HepG2 (cell line): ENCODE data around the gene RAPGEF5. TPM values are rescaled to one million over a fixed set of nuclear protein-coding genes. Genes with fewer than 3 reads are reported as not detected.
A peak's percentile ranks its signal among the peaks of the same experiment; 100 is the strongest.

Source experiments
- AHDC1 ChIP-seq: sonication (generic); formaldehyde crosslinking; IDR thresholded peaks from 2 replicates; pipeline ENCODE4 v1.5.1; 2020; ENCODE audit warnings: mild to moderate bottlenecking, missing genetic modification reagents, borderline replicate concordance
- AKAP8 ChIP-seq: sonication (generic); formaldehyde crosslinking; IDR thresholded peaks from 2 replicates; pipeline ENCODE4 v1.5.1; 2020; ENCODE audit warnings: mild to moderate bottlenecking, missing genetic modification reagents
- CBX1 ChIP-seq: IDR thresholded peaks from one replicate; pipeline ENCODE4 v1.6.1; 2016; ENCODE audit warnings: antibody characterized with exemption, low read depth
- FLYWCH1 ChIP-seq: sonication (generic); formaldehyde crosslinking; IDR thresholded peaks from 2 replicates; pipeline ENCODE4 v1.8.1; 2023; ENCODE audit warnings: mild to moderate bottlenecking, missing genetic modification reagents
- GFI1 ChIP-seq: sonication (generic); formaldehyde crosslinking; IDR thresholded peaks from 2 replicates; pipeline ENCODE4 v1.5.0; 2020; ENCODE audit warnings: missing genetic modification reagents, mild to moderate bottlenecking, borderline replicate concordance
- HNRNPH1 ChIP-seq: fragments of 200-400 bp; formaldehyde crosslinking; optimal IDR thresholded peaks from 2 replicates; pipeline ENCODE3; 2017; ENCODE audit warnings: mild to moderate bottlenecking, low read depth, low read length
- SIX1 ChIP-seq: sonication (generic); formaldehyde crosslinking; IDR thresholded peaks from 2 replicates; pipeline ENCODE4 v1.4.0; 2020; ENCODE audit warnings: missing genetic modification reagents, borderline replicate concordance
- TAF15 ChIP-seq: fragments of 200-400 bp; formaldehyde crosslinking; IDR thresholded peaks from one replicate; pipeline ENCODE4 v1.6.1; 2018; ENCODE audit warnings: mild to moderate bottlenecking, low read depth, low read length; ENCODE audit not compliant: poor library complexity, severe bottlenecking
- ZBTB37 ChIP-seq: sonication (generic); formaldehyde crosslinking; IDR thresholded peaks from 2 replicates; pipeline ENCODE4 v1.4.0; 2020; ENCODE audit warnings: mild to moderate bottlenecking, missing genetic modification reagents
- ZNF124 ChIP-seq: sonication (generic); formaldehyde crosslinking; IDR thresholded peaks from 2 replicates; pipeline ENCODE4 v1.4.0; 2020; ENCODE audit warnings: missing genetic modification reagents
- ZNF251 ChIP-seq: sonication (generic); formaldehyde crosslinking; IDR thresholded peaks from 2 replicates; pipeline ENCODE4 v1.9.0; 2021; ENCODE audit warnings: mild to moderate bottlenecking, missing genetic modification reagents
- ZNF512B ChIP-seq: sonication (generic); formaldehyde crosslinking; IDR thresholded peaks from 2 replicates; pipeline ENCODE4 v1.5.1; 2020; ENCODE audit warnings: missing genetic modification reagents, mild to moderate bottlenecking, borderline replicate concordance
- ZNF563 ChIP-seq: sonication (generic); formaldehyde crosslinking; IDR thresholded peaks from 2 replicates; pipeline ENCODE4 v1.8.0; 2022; ENCODE audit warnings: mild to moderate bottlenecking, moderate library complexity, missing genetic modification reagents
- ZNF564 ChIP-seq: sonication (generic); formaldehyde crosslinking; IDR thresholded peaks from 2 replicates; pipeline ENCODE4 v1.8.1; 2023; ENCODE audit warnings: mild to moderate bottlenecking, missing genetic modification reagents
- ZNF710 ChIP-seq: sonication (generic); formaldehyde crosslinking; IDR thresholded peaks from 2 replicates; pipeline ENCODE4 v1.5.0; 2020; ENCODE audit warnings: mild to moderate bottlenecking, missing genetic modification reagents, borderline replicate concordance
- polyA plus RNA-seq, 8 experiments: library from polyadenylated mRNA; depleted of rRNA in 3 of 8; stranded (reverse) in 7 of 8; unstranded in 1 of 8; fragments of >200 nt; fragmentation: Illumina TruSeq in 4 of 8; extraction: Trizol in 4 of 8; gene quantifications; 2 replicates each; pipeline versions ENCODE4 v1.2.1 to v1.2.3, GENCODE V29; 2011 to 2016; ENCODE audit warnings: low read depth in 4 of 8, missing spikeins in 1 of 8, mixed read lengths in 1 of 8; ENCODE audit not compliant: insufficient read depth in 1 of 8
- total RNA-seq, 5 experiments: library from RNA; depleted of rRNA; stranded (reverse); fragments of >200 nt; fragmentation: Illumina TruSeq; extraction: Trizol; gene quantifications; 2 replicates each; pipeline ENCODE4 v1.2.3, GENCODE V29; 2016; ENCODE audit warnings: low read depth in 1 of 5

The RAPGEF5 gene
- total and polyA plus RNA-seq, 2 of the 13 experiments (the other 11 are each of a cell fraction or from before 2014, with no cell fraction given): 17.1 to 23.4 TPM

GRCh38 chr7:22357311-22358175 lies 589 bp upstream of the RAPGEF5 start (continued):
- TF ChIP-seq SIX1 (CRISPR knock-in tag): peak; percentile 24; the same call in 1 of the 2 replicates
- TF ChIP-seq HNRNPH1: no peak
- no peak for TF ChIP-seq ZNF564 (CRISPR knock-in tag)
- TF ChIP-seq ZNF710 (CRISPR knock-in tag): 0 out of 2 replicates have a peak, but pooled peaks have one; percentile 55
- 0 out of 2 replicates have a peak, but pooled peaks have one; percentile 70 for TF ChIP-seq AHDC1 (CRISPR knock-in tag)
- TF ChIP-seq ZNF512B: no peak
- TF ChIP-seq TAF15: no peak
- TF ChIP-seq FLYWCH1: no peak
- TF ChIP-seq ZNF124: 0 out of 2 replicates have a peak, but pooled peaks have one; percentile 40
- TF ChIP-seq GFI1: 0 out of 2 replicates have a peak, but pooled peaks have one; percentile 14
- 0 out of 2 replicates have a peak, but pooled peaks have one; percentile 17 for TF ChIP-seq AKAP8 (CRISPR knock-in tag)
- TF ChIP-seq ZNF563: peak; percentile 55; the same call in 1 of the 2 replicates
- TF ChIP-seq CBX1: peak; percentile 39
- peak; percentile 71; the same call in 1 of the 2 replicates for TF ChIP-seq ZBTB37 (CRISPR knock-in tag)
- no peak for TF ChIP-seq ZNF251 (CRISPR knock-in tag)
